HEK293 (cell line): ENCODE measurements around the gene MADCAM1.

ENCODE experiments used
- CTCF ChIA-PET: fragments of 350-600 bp; formaldehyde crosslinking; extraction: SDS; loops from one replicate; lab custom pipeline; 2021; ENCODE audit warnings: antibody characterized with exemption; lab: Yijun Ruan, JAX
- POLR2A ChIA-PET: fragments of 300-600 bp; formaldehyde crosslinking; extraction: SDS; loops from one replicate; lab custom pipeline; 2020; ENCODE audit warnings: antibody characterized with exemption, inconsistent platforms; lab: Yijun Ruan, JAX
- H3K27ac ChIP-seq: fragments of 200-500 bp; sonication (Bioruptor generic); 2 replicates; pipeline ENCODE4 v1.5.1; 2014; ENCODE audit warnings: low read depth, low read length, control low read depth, inconsistent platforms; ENCODE audit errors: extremely low read depth
- H3K36me3 ChIP-seq, 2 experiments: fragments of 200-500 bp in 1 of 2; sonication (Bioruptor generic) in 1 of 2; 1 replicate in 1 of 2; 2 replicates in 1 of 2; pipeline ENCODE4 v1.5.1; 2014 to 2017; ENCODE audit warnings: inconsistent platforms in 2 of 2, low read length in 2 of 2; ENCODE audit not compliant: control insufficient read depth in 2 of 2, insufficient read depth in 1 of 2
- H3K4me1 ChIP-seq: fragments of 200-500 bp; sonication (Bioruptor generic); 2 replicates; pipeline ENCODE4 v1.5.1; 2014; ENCODE audit warnings: mild to moderate bottlenecking, low read length, inconsistent platforms; ENCODE audit not compliant: control insufficient read depth, insufficient read depth
- H3K4me3 ChIP-seq: 2 replicates; pipeline ENCODE4 v1.5.1; 2011; ENCODE audit warnings: low read depth, mild to moderate bottlenecking, control low read depth, low read length, moderate library complexity
- H3K9me3 ChIP-seq: fragments of 200-500 bp; sonication (Bioruptor generic); 2 replicates; pipeline ENCODE4 v1.5.1; 2014; ENCODE audit warnings: low read depth, low read length, inconsistent platforms; ENCODE audit not compliant: control insufficient read depth, insufficient read depth
- GLI2 ChIP-seq: fragments of 450-650 bp; formaldehyde crosslinking; IDR thresholded peaks from 2 replicates; pipeline ENCODE4; 2017; ENCODE audit warnings: missing biosample characterization, missing genetic modification characterization, low read depth, borderline replicate concordance
- GLIS1 ChIP-seq: fragments of 450-650 bp; formaldehyde crosslinking; IDR thresholded peaks from 2 replicates; pipeline ENCODE4 v1.5.1; 2016; ENCODE audit warnings: missing biosample characterization, missing genetic modification characterization
- HOXA7 ChIP-seq: sonication (generic); formaldehyde crosslinking; IDR thresholded peaks from 2 replicates; pipeline ENCODE4 v1.8.1; 2022; ENCODE audit warnings: missing genetic modification reagents, borderline replicate concordance
- HOXD13 ChIP-seq: sonication (generic); formaldehyde crosslinking; IDR thresholded peaks from 2 replicates; pipeline ENCODE4 v1.8.0; 2022; ENCODE audit warnings: missing genetic modification reagents, borderline replicate concordance
- KLF1 ChIP-seq: fragments of 450-650 bp; formaldehyde crosslinking; IDR thresholded peaks from 2 replicates; pipeline ENCODE4 v1.5.1; 2016; ENCODE audit warnings: missing biosample characterization, missing genetic modification characterization
- PBX3 ChIP-seq: sonication (generic); formaldehyde crosslinking; IDR thresholded peaks from 2 replicates; pipeline ENCODE4 v1.8.1; 2022; ENCODE audit warnings: mild to moderate bottlenecking, moderate library complexity, missing genetic modification reagents
- PRDM6 ChIP-seq: fragments of 450-650 bp; formaldehyde crosslinking; IDR thresholded peaks from 2 replicates; pipeline ENCODE4 v1.5.1; 2017; ENCODE audit warnings: missing biosample characterization, missing genetic modification characterization
- REPIN1 ChIP-seq: fragments of 450-650 bp; formaldehyde crosslinking; IDR thresholded peaks from 2 replicates; pipeline ENCODE4 v1.5.1; 2017; ENCODE audit warnings: missing biosample characterization, missing genetic modification characterization, low read depth
- ZNF10 ChIP-seq: fragments of 450-650 bp; formaldehyde crosslinking; IDR thresholded peaks from 2 replicates; pipeline ENCODE4 v1.5.1; 2017; ENCODE audit warnings: missing biosample characterization, missing genetic modification characterization
- ZNF37A ChIP-seq: fragments of 450-650 bp; IDR thresholded peaks from 2 replicates; pipeline ENCODE4 v1.5.1; 2018; ENCODE audit warnings: missing biosample characterization, missing genetic modification characterization
- ZNF398 ChIP-seq: fragments of 450-650 bp; formaldehyde crosslinking; IDR thresholded peaks from 2 replicates; pipeline ENCODE4 v1.5.1; 2017; ENCODE audit warnings: missing biosample characterization, missing genetic modification characterization
- ZNF416 ChIP-seq: fragments of 450-650 bp; formaldehyde crosslinking; IDR thresholded peaks from 2 replicates; pipeline ENCODE4 v1.5.1; 2016; ENCODE audit warnings: missing biosample characterization, missing genetic modification characterization
- ZNF449 ChIP-seq: fragments of 450-650 bp; formaldehyde crosslinking; IDR thresholded peaks from 2 replicates; pipeline ENCODE4 v1.5.1; 2017; ENCODE audit warnings: missing biosample characterization, mild to moderate bottlenecking, missing genetic modification characterization, moderate library complexity
- ZNF501 ChIP-seq: fragments of 450-650 bp; formaldehyde crosslinking; IDR thresholded peaks from 2 replicates; pipeline ENCODE4 v1.5.1; 2016; ENCODE audit warnings: missing biosample characterization, missing genetic modification characterization
- ZNF510 ChIP-seq: fragments of 450-650 bp; formaldehyde crosslinking; IDR thresholded peaks from 2 replicates; pipeline ENCODE4 v1.5.1; 2018; ENCODE audit warnings: mild to moderate bottlenecking, missing genetic modification characterization, missing biosample characterization; ENCODE audit not compliant: insufficient replicate concordance
- ZNF658 ChIP-seq: fragments of 450-650 bp; formaldehyde crosslinking; IDR thresholded peaks from 2 replicates; pipeline ENCODE4; 2016; ENCODE audit warnings: missing biosample characterization, missing genetic modification characterization
- ZNF670 ChIP-seq: fragments of 450-650 bp; formaldehyde crosslinking; IDR thresholded peaks from 2 replicates; pipeline ENCODE4 v1.5.1; 2016; ENCODE audit warnings: missing biosample characterization, missing genetic modification characterization, low read depth
- ZNF768 ChIP-seq: fragments of 450-650 bp; formaldehyde crosslinking; IDR thresholded peaks from 2 replicates; pipeline ENCODE4 v1.5.1; 2018; ENCODE audit warnings: missing biosample characterization, mild to moderate bottlenecking, missing genetic modification characterization
- ZSCAN16 ChIP-seq: fragments of 450-650 bp; formaldehyde crosslinking; IDR thresholded peaks from 2 replicates; pipeline ENCODE4 v1.5.1; 2016; ENCODE audit warnings: missing biosample characterization, missing genetic modification characterization
- ZSCAN5A ChIP-seq: fragments of 450-650 bp; formaldehyde crosslinking; IDR thresholded peaks from 2 replicates; pipeline ENCODE4 v1.5.1; 2016; ENCODE audit warnings: missing biosample characterization, missing genetic modification characterization

MADCAM1 gene

GRCh38 chr19:496986-497385 lies 700 bp downstream of the MADCAM1 start:
- POLR2A ChIA-PET = interaction anchor here (0.6 kb wide), 1 partner anchor 168 kb away, joined by 3 read pairs; no protein-coding TSS in a partner anchor
- no peaks in the 10 kb centered on the region for H3K36me3 ChIP-seq
- no peaks in the 10 kb centered on the region for H3K4me1 ChIP-seq
- H3K27ac ChIP-seq = no peak overlapping the region
- no peak overlapping the region for H3K4me3 ChIP-seq
- H3K9me3 ChIP-seq = no peaks in the 10 kb centered on the region
- CTCF ChIA-PET = no interaction called here
- TF ChIP-seq ZNF398 (tag by site-specific recombination) (no peak), ZNF416 (no peak), ZNF501 (tag by site-specific recombination) (no peak), ZNF449 (no peak), REPIN1 (tag by site-specific recombination) (no peak), ZNF670 (tag by site-specific recombination) (no peak), ZNF510 (tag by site-specific recombination) (no peak), ZNF10 (tag by site-specific recombination) (no peak), KLF1 (tag by site-specific recombination) (no peak), ZNF658 (tag by site-specific recombination) (no peak), GLIS1 (tag by site-specific recombination) (no peak), HOXD13 (CRISPR knock-in tag) (no peak), ZSCAN5A (no peak)
- TF ChIP-seq, all 188 proteins: peak for 0

GRCh38 chr19:497491-497868 lies 1.2 kb downstream of the MADCAM1 start:
- Histone ChIP-seq H3K4me1 (no peaks in the 10 kb centered on the region), H3K4me3 (no peak overlapping the region), H3K9me3 (no peaks in the 10 kb centered on the region), H3K36me3 (no peaks in the 10 kb centered on the region), H3K27ac (no peak overlapping the region)
- ChIA-PET CTCF (interaction anchor here (0.9 kb wide), 1 partner anchor 13 kb away, joined by 5 read pairs; no protein-coding TSS in a partner anchor), POLR2A (interaction anchor here (0.6 kb wide), 1 partner anchor 168 kb away, joined by 3 read pairs; no protein-coding TSS in a partner anchor)
- TF ChIP-seq ZNF37A (tag by site-specific recombination) = no peak
- no peak for TF ChIP-seq PBX3 (CRISPR knock-in tag)
- no peak for TF ChIP-seq ZSCAN16 (tag by site-specific recombination)
- no peak for TF ChIP-seq HOXA7 (CRISPR knock-in tag)
- TF ChIP-seq ZNF768 (tag by site-specific recombination) = no peak
- TF ChIP-seq GLI2 (tag by site-specific recombination) = no peak
- no peak for TF ChIP-seq PRDM6 (tag by site-specific recombination)
